Measurements from ENCODE around the gene PCBP1. TPM values are rescaled to one million over a fixed set of nuclear protein-coding genes. Genes with fewer than 3 reads are reported as not detected.
A peak's percentile ranks its signal among the peaks of the same experiment; 100 is the strongest.

PCBP1 gene
- total RNA-seq, 1 experiment from 2014 or later, result 276 TPM

DNA sequence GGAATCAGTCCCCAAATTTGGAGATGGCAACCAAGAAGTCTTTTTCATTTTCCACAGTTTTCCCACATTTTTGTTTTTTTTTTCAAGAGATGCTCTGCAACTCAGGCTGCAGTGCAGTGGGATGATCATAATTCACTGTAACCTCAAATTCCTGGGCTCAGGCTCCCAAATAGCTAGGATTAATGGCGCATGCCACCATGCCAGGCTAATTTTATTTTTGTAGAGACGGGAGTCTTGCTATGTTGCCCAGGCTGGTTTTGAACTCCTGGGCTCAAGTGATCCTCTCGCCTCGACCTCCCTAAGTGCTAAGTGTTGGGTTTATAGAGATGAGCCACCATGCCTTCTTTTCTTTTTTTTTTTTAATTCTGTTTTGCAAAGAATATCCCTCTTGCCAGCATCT is 35.2 kb downstream of the PCBP1 start:
- peaks cover 13% of the 10 kb centered on the region for H3K4me1 ChIP-seq (ENCODE audit: control insufficient read depth, insufficient read depth, low read length)
- no peaks in the 10 kb centered on the region for H3K27me3 ChIP-seq (ENCODE audit: control insufficient read depth, insufficient read depth, low read length)
- POLR2A ChIA-PET, result interaction anchor here (0.6 kb wide), 2 partner anchors 138 to 228 kb away, joined by 3 to 9 read pairs; no protein-coding TSS in a partner anchor
- H3K36me3 ChIP-seq (ENCODE audit: control insufficient read depth, insufficient read depth, low read length), result no peaks in the 10 kb centered on the region
- H3K9me3 ChIP-seq (ENCODE audit: control insufficient read depth, insufficient read depth, low read depth, low read length), result no peaks in the 10 kb centered on the region
- H3K4me3 ChIP-seq (ENCODE audit: low read depth in 2 of 2, low read length in 2 of 2), result no peak overlapping the region
- CTCF ChIA-PET, result no interaction called here
- intact Hi-C loops (cut with micrococcal nuclease; ENCODE audit: unreplicated experiment) (no loop called here), in situ Hi-C loops (cut with HindIII; ENCODE audit: low pct_unique_long_range_greater_than_20kb, low sequenced_read_pairs) (no loop called here)
- DNase-seq (ENCODE audit: low read depth, low spot score) (no peak), ATAC-seq (no peak)
- H3K27ac ChIP-seq (ENCODE audit: low read length), result peak overlapping the region; percentile 95; the same call in 1 of the 2 replicates
- BruUV-seq (replicated peaks), result no TSS peak
- TF ChIP-seq, protein P1, sequence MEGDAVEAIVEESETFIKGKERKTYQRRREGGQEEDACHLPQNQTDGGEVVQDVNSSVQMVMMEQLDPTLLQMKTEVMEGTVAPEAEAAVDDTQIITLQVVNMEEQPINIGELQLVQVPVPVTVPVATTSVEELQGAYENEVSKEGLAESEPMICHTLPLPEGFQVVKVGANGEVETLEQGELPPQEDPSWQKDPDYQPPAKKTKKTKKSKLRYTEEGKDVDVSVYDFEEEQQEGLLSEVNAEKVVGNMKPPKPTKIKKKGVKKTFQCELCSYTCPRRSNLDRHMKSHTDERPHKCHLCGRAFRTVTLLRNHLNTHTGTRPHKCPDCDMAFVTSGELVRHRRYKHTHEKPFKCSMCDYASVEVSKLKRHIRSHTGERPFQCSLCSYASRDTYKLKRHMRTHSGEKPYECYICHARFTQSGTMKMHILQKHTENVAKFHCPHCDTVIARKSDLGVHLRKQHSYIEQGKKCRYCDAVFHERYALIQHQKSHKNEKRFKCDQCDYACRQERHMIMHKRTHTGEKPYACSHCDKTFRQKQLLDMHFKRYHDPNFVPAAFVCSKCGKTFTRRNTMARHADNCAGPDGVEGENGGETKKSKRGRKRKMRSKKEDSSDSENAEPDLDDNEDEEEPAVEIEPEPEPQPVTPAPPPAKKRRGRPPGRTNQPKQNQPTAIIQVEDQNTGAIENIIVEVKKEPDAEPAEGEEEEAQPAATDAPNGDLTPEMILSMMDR (IDR thresholded peaks at IDR 0.05), result no peak
- TF ChIP-seq SIN3A (IDR thresholded peaks at IDR 0.05; ENCODE audit: borderline replicate concordance, insufficient read depth, low read depth, low read length) (no peak), POLR2AphosphoS5 (IDR thresholded peaks at IDR 0.05; ENCODE audit: low read depth, low read length) (no peak), TCF7L2 (IDR thresholded peaks at IDR 0.05; ENCODE audit: low read depth, low read length) (no peak)
- TF ChIP-seq, protein P2, sequence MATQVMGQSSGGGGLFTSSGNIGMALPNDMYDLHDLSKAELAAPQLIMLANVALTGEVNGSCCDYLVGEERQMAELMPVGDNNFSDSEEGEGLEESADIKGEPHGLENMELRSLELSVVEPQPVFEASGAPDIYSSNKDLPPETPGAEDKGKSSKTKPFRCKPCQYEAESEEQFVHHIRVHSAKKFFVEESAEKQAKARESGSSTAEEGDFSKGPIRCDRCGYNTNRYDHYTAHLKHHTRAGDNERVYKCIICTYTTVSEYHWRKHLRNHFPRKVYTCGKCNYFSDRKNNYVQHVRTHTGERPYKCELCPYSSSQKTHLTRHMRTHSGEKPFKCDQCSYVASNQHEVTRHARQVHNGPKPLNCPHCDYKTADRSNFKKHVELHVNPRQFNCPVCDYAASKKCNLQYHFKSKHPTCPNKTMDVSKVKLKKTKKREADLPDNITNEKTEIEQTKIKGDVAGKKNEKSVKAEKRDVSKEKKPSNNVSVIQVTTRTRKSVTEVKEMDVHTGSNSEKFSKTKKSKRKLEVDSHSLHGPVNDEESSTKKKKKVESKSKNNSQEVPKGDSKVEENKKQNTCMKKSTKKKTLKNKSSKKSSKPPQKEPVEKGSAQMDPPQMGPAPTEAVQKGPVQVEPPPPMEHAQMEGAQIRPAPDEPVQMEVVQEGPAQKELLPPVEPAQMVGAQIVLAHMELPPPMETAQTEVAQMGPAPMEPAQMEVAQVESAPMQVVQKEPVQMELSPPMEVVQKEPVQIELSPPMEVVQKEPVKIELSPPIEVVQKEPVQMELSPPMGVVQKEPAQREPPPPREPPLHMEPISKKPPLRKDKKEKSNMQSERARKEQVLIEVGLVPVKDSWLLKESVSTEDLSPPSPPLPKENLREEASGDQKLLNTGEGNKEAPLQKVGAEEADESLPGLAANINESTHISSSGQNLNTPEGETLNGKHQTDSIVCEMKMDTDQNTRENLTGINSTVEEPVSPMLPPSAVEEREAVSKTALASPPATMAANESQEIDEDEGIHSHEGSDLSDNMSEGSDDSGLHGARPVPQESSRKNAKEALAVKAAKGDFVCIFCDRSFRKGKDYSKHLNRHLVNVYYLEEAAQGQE (IDR thresholded peaks at IDR 0.05; ENCODE audit: insufficient read depth in 1 of 2, low read depth in 2 of 2, low read length in 1 of 2), result no peak

DNA sequence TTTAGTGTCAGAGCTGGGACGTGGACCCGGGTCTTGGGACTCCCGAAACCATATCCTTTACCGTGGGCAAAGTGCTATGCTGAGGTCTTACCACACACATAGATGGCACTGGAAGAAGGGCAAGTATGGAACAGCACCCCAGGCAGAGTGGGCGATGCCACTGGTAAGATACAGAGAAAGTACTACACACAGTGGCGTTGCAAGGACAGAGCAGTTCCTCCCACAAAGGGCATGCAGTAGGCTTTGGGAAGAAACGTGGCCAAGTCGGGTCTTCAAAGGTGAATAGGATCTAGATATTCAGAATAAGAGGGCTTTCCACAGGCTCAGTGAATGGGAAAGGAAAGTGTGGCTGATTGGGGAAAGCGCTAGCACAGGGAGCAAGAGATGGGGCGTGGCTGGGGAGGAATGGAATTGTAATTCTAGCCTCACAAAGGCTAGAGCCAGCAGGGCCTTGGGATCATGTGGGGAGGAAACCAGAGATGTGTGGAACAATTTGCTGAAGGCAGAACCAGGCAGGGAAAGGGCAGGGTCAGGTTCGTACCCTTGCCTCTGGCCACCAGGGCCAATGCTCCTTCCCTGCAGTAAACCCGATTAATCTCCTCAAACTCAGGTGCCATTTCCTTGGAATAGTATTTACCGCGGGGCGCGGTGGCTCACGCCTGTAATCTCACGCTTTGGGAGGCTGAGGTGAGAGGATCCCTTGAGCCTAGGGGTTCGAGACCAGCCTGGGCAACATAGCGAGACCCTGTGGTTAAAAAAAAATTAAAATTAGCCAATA is 36.0 kb downstream of the PCBP1 start:
- 0 out of 2 replicates have a peak, but pooled peaks have one; percentile 22 for ATAC-seq

More for the DNA sequence above, 36.0 kb downstream of the PCBP1 start:
- Histone ChIP-seq H3K9me3 (ENCODE audit: control insufficient read depth, insufficient read depth, low read depth, low read length) (no peaks in the 10 kb centered on the region), H3K36me3 (ENCODE audit: control insufficient read depth, insufficient read depth, low read length) (no peaks in the 10 kb centered on the region), H3K4me1 (ENCODE audit: control insufficient read depth, insufficient read depth, low read length) (peaks cover 21% of the 10 kb centered on the region), H3K4me3 (ENCODE audit: low read depth in 2 of 2, low read length in 2 of 2) (peak overlapping the region; percentile 49 to 88; a peak in 2 of 4 replicates), H3K27ac (ENCODE audit: low read length) (peak overlapping the region; percentile 95), H3K27me3 (ENCODE audit: control insufficient read depth, insufficient read depth, low read length) (no peaks in the 10 kb centered on the region)
- intact Hi-C loops (cut with micrococcal nuclease; ENCODE audit: unreplicated experiment), result no loop called here
- TF ChIP-seq TCF7L2 (IDR thresholded peaks at IDR 0.05; ENCODE audit: low read depth, low read length), result no peak
- TF ChIP-seq SIN3A (IDR thresholded peaks at IDR 0.05; ENCODE audit: borderline replicate concordance, insufficient read depth, low read depth, low read length), result no peak
- TF ChIP-seq POLR2AphosphoS5 (IDR thresholded peaks at IDR 0.05; ENCODE audit: low read depth, low read length), result no peak
- TF ChIP-seq, protein P2 (IDR thresholded peaks at IDR 0.05; ENCODE audit: insufficient read depth in 1 of 2, low read depth in 2 of 2, low read length in 1 of 2), result no peak
- TF ChIP-seq, protein P1 (IDR thresholded peaks at IDR 0.05), result no peak
- in situ Hi-C loops (cut with HindIII; ENCODE audit: low pct_unique_long_range_greater_than_20kb, low sequenced_read_pairs), result no loop called here
- BruUV-seq (replicated peaks), result no TSS peak
- DNase-seq (ENCODE audit: low read depth, low spot score), result no peak
- CTCF ChIA-PET, result no interaction called here
- POLR2A ChIA-PET, result interaction anchor here (1.0 to 1.1 kb wide), 2 partner anchors 12 to 38 kb away, joined by 4 to 5 read pairs; no protein-coding TSS in a partner anchor
